Mesendoderm (in vitro differentiated cells): ENCODE data around the gene HOXD10.

Source experiments
- DNase-seq: peaks from one replicate; pipeline ENCODE4 v3.0.0; 2013
- H2AK5ac ChIP-seq: 2 replicates; pipeline ENCODE4 v1.6.1; 2013; ENCODE audit warnings: low read length, inconsistent platforms
- H2BK120ac ChIP-seq: 2 replicates; pipeline ENCODE4 v1.6.1; 2013; ENCODE audit warnings: low read depth, mild to moderate bottlenecking, low read length, moderate library complexity, mixed read lengths
- H2BK15ac ChIP-seq: replicated peaks from 2 replicates; pipeline ENCODE4 v1.6.1; 2013; ENCODE audit warnings: low read depth, mild to moderate bottlenecking, moderate library complexity
- H2BK5ac ChIP-seq: 2 replicates; pipeline ENCODE4 v1.6.1; 2013; ENCODE audit warnings: low read length, inconsistent platforms
- H3K18ac ChIP-seq: 2 replicates; pipeline ENCODE4 v1.6.1; 2013; ENCODE audit warnings: mild to moderate bottlenecking, low read length, mixed read lengths
- H3K23ac ChIP-seq: one replicate; pipeline ENCODE4 v1.6.1; 2013; ENCODE audit warnings: low read length
- H3K27ac ChIP-seq: 2 replicates; pipeline ENCODE4 v1.5.1; 2013; ENCODE audit warnings: low read depth, mild to moderate bottlenecking, inconsistent platforms, low read length, moderate library complexity
- H3K27me3 ChIP-seq: 2 replicates; pipeline ENCODE4 v1.6.1; 2013; ENCODE audit warnings: low read length, control low read depth, mild to moderate bottlenecking, inconsistent platforms; ENCODE audit not compliant: insufficient read depth, poor library complexity
- H3K36me3 ChIP-seq: 2 replicates; pipeline ENCODE4 v1.6.1; 2013; ENCODE audit warnings: low read length, inconsistent platforms; ENCODE audit not compliant: control insufficient read depth, insufficient read depth
- H3K4ac ChIP-seq: one replicate; pipeline ENCODE4 v1.6.1; 2013; ENCODE audit warnings: low read depth, mild to moderate bottlenecking, low read length, moderate library complexity
- H3K4me1 ChIP-seq: 2 replicates; pipeline ENCODE4 v1.6.1; 2013; ENCODE audit warnings: low read depth, low read length, inconsistent platforms; ENCODE audit not compliant: control insufficient read depth
- H3K4me2 ChIP-seq: 2 replicates; pipeline ENCODE4 v1.6.1; 2013; ENCODE audit warnings: low read length
- H3K4me3 ChIP-seq: 2 replicates; pipeline ENCODE4 v1.5.1; 2013; ENCODE audit warnings: mild to moderate bottlenecking, low read length
- H3K56ac ChIP-seq: one replicate; pipeline ENCODE4 v1.6.1; 2013; ENCODE audit warnings: low read length
- H3K79me1 ChIP-seq: 2 replicates; pipeline ENCODE4 v1.6.1; 2013; ENCODE audit warnings: low read length, inconsistent platforms
- H3K79me2 ChIP-seq: 2 replicates; pipeline ENCODE4 v1.6.1; 2013; ENCODE audit warnings: mild to moderate bottlenecking, low read length; ENCODE audit not compliant: control insufficient read depth, insufficient read depth
- H3K9ac ChIP-seq: 2 replicates; pipeline ENCODE4 v1.6.1; 2013; ENCODE audit warnings: low read length, inconsistent platforms
- H4K5ac ChIP-seq: one replicate; pipeline ENCODE4 v1.6.1; 2013; ENCODE audit warnings: low read length
- H4K8ac ChIP-seq: one replicate; pipeline ENCODE4 v1.6.1; 2013; ENCODE audit warnings: low read depth, mild to moderate bottlenecking, control low read depth, low read length, moderate library complexity
- WGBS: extraction: QIAGEN DNeasy Blood & Tissue Kit; methylation state at CpG from one replicate; pipeline ENCODE4 v1.1.7; 2013; ENCODE audit warnings: low lambda C conversion rate, missing lambda C conversion rate; ENCODE audit not compliant: insufficient coverage; ENCODE audit errors: extremely low coverage; 5-methylcytosine and 5-hydroxymethylcytosine counted together

The HOXD10 gene

DNA sequence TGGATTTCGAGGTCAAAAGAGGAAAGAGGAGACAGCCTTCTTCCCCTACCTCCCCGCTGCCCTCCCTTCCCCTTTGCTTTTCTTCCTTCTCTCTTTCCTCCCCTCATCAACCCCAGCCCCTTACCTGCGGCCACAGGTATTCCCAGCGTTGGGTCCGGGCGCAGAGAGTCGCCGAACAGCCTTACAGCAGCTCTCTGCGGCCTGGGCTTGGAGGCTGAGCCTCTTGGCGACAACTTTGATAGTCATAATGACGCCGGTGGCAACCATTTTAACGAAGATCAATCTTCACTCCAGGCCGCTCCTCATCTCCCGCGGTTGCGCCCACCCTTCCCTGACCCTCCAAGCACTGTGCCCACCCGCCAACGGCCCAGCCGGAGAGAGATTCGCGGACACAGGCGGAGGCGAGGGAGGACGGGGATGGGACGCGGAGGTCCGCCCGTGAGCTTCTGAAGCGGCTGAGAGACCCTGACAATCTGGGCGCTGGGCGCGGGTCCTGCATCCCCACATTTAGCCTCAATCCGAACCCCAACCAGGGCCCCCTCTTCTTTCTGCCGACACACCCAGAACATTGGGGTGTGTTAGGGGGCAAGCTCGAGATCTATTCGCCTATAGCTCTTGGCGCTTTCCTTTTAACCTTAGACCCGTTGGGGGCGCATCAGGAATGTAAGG lies 31.3 kb upstream of the HOXD10 start:
- no peaks in the 10 kb centered on the region for H3K79me2 ChIP-seq
- H3K56ac ChIP-seq, result peak overlapping the region; percentile 60
- no peaks in the 10 kb centered on the region for H3K36me3 ChIP-seq
- no peak overlapping the region for H3K4me3 ChIP-seq
- H3K4me1 ChIP-seq, result peaks cover 3% of the 10 kb centered on the region
- no peak overlapping the region for H2BK5ac ChIP-seq
- H3K23ac ChIP-seq, result no peak overlapping the region
- H2BK120ac ChIP-seq, result no peak overlapping the region
- no peak overlapping the region for H2BK15ac ChIP-seq
- no peak overlapping the region for H2AK5ac ChIP-seq
- H3K4ac ChIP-seq, result no peak overlapping the region
- H3K18ac ChIP-seq, result no peak overlapping the region
- H3K79me1 ChIP-seq, result no peaks in the 10 kb centered on the region
- H3K9ac ChIP-seq, result peak overlapping the region; percentile 22
- H3K4me2 ChIP-seq, result peak overlapping the region; percentile 30
- no peak overlapping the region for H4K5ac ChIP-seq
- WGBS, result no CpG with 5 or more reads among the region's 40 CpGs
- H3K27me3 ChIP-seq, result peaks cover 91% of the 10 kb centered on the region
- H3K27ac ChIP-seq, result no peak overlapping the region
- H4K8ac ChIP-seq, result no peak overlapping the region
- DNase-seq, result no peak

DNA sequence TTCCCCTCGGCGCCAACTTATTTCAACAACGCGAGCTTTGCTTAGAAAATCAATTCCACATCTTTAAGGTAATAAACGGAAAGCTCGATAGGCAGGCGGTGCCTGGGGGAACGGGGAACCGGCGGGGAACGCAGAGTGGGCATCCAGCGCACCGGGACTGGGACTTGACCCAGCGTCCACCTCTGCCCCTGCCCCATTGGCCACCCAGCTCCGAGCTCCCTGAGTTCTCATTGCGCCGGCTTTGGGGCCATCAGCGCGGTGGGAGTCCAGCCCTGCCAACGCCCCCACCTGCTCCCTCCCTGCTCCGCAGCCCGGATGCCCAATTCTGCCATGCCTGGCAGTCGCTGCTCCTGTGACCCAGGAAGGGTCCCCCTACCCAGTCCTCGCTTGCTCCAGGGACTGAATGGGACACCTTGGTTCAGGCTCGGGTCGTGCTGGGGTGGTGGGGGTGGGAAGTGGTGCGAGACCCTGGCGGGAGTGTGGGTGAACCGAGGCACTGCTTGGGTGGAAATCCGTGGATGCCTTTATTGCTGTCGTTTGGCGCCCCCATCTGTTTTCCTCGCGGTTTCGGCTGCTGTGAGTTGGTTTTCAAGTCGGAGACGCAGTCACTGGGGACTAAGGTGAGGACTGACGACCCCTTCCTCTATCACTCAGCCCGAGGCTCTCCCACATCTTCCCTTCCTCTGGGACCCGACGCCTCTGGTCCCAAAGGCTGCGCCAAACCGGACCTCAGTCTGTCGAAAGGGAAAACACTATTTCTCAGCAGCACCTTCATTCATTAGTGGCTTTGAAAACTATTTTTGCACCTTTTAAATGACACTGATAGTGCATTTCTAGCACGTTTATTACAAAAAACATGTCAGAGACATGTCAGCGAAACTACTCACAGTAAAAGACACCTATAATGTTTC lies 30.5 kb upstream of the HOXD10 start:
- no peak overlapping the region for H3K4me3 ChIP-seq
- peak; percentile 72 for DNase-seq

GRCh38 chr2:176087330-176088047 lies 29.1 kb upstream of the HOXD10 start:
- Histone ChIP-seq H2BK5ac (no peak overlapping the region), H4K5ac (no peak overlapping the region), H2AK5ac (no peak overlapping the region), H3K27ac (no peak overlapping the region), H2BK15ac (no peak overlapping the region), H3K23ac (peak overlapping the region; percentile 97), H2BK120ac (no peak overlapping the region), H3K56ac (peak overlapping the region; percentile 80), H3K36me3 (no peaks in the 10 kb centered on the region), H3K4ac (no peak overlapping the region), H3K18ac (no peak overlapping the region), H3K79me1 (no peaks in the 10 kb centered on the region), H3K27me3 (peaks cover 86% of the 10 kb centered on the region), H3K9ac (peak overlapping the region; percentile 49), H3K4me1 (peaks cover 3% of the 10 kb centered on the region), H3K4me2 (peak overlapping the region; percentile 96), H4K8ac (no peak overlapping the region), H3K4me3 (no peak overlapping the region), H3K79me2 (no peaks in the 10 kb centered on the region)
- no CpG with 5 or more reads among the region's 29 CpGs for WGBS
- DNase-seq, result no peak

More for the DNA sequence above, 30.5 kb upstream of the HOXD10 start:
- no peak overlapping the region for H3K23ac ChIP-seq
- H3K27ac ChIP-seq, result no peak overlapping the region
- no peak overlapping the region for H2BK5ac ChIP-seq
- no peaks in the 10 kb centered on the region for H3K79me2 ChIP-seq
- no peak overlapping the region for H3K9ac ChIP-seq
- H2BK15ac ChIP-seq, result no peak overlapping the region
- H3K27me3 ChIP-seq, result peaks cover 89% of the 10 kb centered on the region
- H3K4me2 ChIP-seq, result peak overlapping the region; percentile 4
- no peak overlapping the region for H3K4ac ChIP-seq
- no peaks in the 10 kb centered on the region for H3K36me3 ChIP-seq
- H3K79me1 ChIP-seq, result no peaks in the 10 kb centered on the region
- no CpG with 5 or more reads among the region's 46 CpGs for WGBS
- H2AK5ac ChIP-seq, result no peak overlapping the region
- no peak overlapping the region for H3K56ac ChIP-seq
- no peak overlapping the region for H3K18ac ChIP-seq
- H4K8ac ChIP-seq, result no peak overlapping the region
- peaks cover 3% of the 10 kb centered on the region for H3K4me1 ChIP-seq
- H2BK120ac ChIP-seq, result no peak overlapping the region
- no peak overlapping the region for H4K5ac ChIP-seq

DNA sequence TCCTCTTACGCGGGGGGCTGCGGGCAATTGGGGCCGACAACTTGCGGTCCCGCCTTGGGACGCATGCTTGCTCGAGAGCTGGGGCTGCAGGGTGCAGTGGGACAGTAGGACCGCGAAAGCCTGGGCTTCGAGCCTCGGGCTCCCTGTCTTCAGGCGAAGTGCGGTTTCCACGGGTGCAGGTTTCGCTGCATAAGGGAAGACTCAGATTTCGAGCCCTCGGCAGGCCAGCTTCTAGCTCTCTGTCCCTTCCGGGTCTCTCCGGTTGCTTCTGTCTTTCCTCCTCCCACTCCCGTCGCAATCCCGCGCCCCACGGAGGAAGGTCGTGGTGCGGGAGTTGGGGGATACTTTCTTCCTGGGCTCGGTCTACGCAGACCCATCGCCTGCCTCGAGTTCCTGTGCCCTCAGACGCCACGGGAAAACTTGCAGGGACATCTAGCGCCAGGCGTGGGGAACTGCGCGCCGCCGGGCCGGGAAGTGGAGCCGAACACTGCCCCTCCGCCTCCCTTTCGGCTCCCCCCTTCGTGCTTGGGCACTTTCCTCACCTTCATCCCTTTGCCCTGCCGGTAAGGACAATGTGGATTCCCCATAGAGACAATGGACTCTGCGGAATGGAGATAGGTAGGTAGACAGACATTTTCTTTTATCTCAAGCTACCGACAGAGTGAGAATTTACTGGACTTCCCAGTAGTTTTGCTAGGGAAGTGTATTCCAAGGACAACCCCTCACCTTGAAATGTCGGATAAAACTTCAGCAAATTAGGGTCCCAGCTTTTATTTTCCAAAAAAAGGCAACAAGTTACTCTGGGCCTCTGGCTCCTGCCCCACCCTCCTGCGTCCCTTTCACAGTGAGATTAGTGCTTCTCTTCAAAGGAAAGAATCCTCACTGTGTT lies 28.3 kb upstream of the HOXD10 start:
- peak overlapping the region; percentile 15 for H3K4me3 ChIP-seq
- no peak overlapping the region for H2BK120ac ChIP-seq
- peak overlapping the region; percentile 49 for H3K9ac ChIP-seq
- no peaks in the 10 kb centered on the region for H3K79me2 ChIP-seq
- no peak overlapping the region for H4K8ac ChIP-seq
- H3K18ac ChIP-seq, result no peak overlapping the region
- H3K27me3 ChIP-seq, result peaks cover 81% of the 10 kb centered on the region
- H3K23ac ChIP-seq, result peak overlapping the region; percentile 97
- no peak overlapping the region for H2AK5ac ChIP-seq
- peak; percentile 89 for DNase-seq
- H3K4ac ChIP-seq, result no peak overlapping the region
- H3K4me1 ChIP-seq, result peaks cover 5% of the 10 kb centered on the region
- WGBS, result no CpG with 5 or more reads among the region's 49 CpGs
- H2BK5ac ChIP-seq, result no peak overlapping the region
- no peak overlapping the region for H2BK15ac ChIP-seq
- peak overlapping the region; percentile 96 for H3K4me2 ChIP-seq
- H3K36me3 ChIP-seq, result no peaks in the 10 kb centered on the region
- no peaks in the 10 kb centered on the region for H3K79me1 ChIP-seq
- H3K27ac ChIP-seq, result no peak overlapping the region
- no peak overlapping the region for H4K5ac ChIP-seq
- peak overlapping the region; percentile 80 for H3K56ac ChIP-seq
